Fibroblast of mammary gland (primary cell): ENCODE data around the gene TUBGCP6.

Experiments used
- DNase-seq: peaks from one replicate; pipeline ENCODE4 v3.0.0-alpha.2; 2010; ENCODE audit warnings: low read depth
- H3K4me3 ChIP-seq: 2 replicates; pipeline ENCODE4 v1.5.1; 2011; ENCODE audit warnings: low read depth, mild to moderate bottlenecking, low read length, moderate library complexity; ENCODE audit not compliant: control insufficient read depth
- CTCF ChIP-seq: conservative IDR thresholded peaks from 2 replicates; pipeline ENCODE4 v1.5.1; 2011; ENCODE audit warnings: low read depth, low read length, inconsistent platforms; ENCODE audit not compliant: control insufficient read depth, insufficient read depth

TUBGCP6 gene

GRCh38 chr22:50269573-50269969 is 24.7 kb upstream of the TUBGCP6 start:
- H3K4me3 ChIP-seq: peak overlapping the region; percentile 28
- no peak for DNase-seq
- no peak for TF ChIP-seq CTCF

- H3K4me3 ChIP-seq: no peak overlapping the region
- peak; percentile 25 for DNase-seq
- TF ChIP-seq CTCF: no peak
These were observed 23.9 kb upstream of the TUBGCP6 start for GRCh38 chr22:50268655-50269113.

- peak overlapping the region; percentile 16 for H3K4me3 ChIP-seq
- DNase-seq: peak; percentile 27
- no peak for TF ChIP-seq CTCF
These were observed 23.0 kb upstream of the TUBGCP6 start for GRCh38 chr22:50267591-50268390.

GRCh38 chr22:50266994-50267393 is 22.2 kb upstream of the TUBGCP6 start:
- DNase-seq: no peak
- H3K4me3 ChIP-seq: no peak overlapping the region
- TF ChIP-seq CTCF: no peak

- TF ChIP-seq CTCF: no peak
- no peak overlapping the region for H3K4me3 ChIP-seq
These were observed 20.3 kb upstream of the TUBGCP6 start for GRCh38 chr22:50264946-50265669.

GRCh38 chr22:50264104-50264745 is 19.4 kb upstream of the TUBGCP6 start:
- no peak for TF ChIP-seq CTCF
- H3K4me3 ChIP-seq: no peak overlapping the region
- DNase-seq: no peak

More at GRCh38 chr22:50264946-50265669, 20.3 kb upstream of the TUBGCP6 start:
- no peak for DNase-seq
